ENCODE measurements around the gene ROS1.

DNA sequence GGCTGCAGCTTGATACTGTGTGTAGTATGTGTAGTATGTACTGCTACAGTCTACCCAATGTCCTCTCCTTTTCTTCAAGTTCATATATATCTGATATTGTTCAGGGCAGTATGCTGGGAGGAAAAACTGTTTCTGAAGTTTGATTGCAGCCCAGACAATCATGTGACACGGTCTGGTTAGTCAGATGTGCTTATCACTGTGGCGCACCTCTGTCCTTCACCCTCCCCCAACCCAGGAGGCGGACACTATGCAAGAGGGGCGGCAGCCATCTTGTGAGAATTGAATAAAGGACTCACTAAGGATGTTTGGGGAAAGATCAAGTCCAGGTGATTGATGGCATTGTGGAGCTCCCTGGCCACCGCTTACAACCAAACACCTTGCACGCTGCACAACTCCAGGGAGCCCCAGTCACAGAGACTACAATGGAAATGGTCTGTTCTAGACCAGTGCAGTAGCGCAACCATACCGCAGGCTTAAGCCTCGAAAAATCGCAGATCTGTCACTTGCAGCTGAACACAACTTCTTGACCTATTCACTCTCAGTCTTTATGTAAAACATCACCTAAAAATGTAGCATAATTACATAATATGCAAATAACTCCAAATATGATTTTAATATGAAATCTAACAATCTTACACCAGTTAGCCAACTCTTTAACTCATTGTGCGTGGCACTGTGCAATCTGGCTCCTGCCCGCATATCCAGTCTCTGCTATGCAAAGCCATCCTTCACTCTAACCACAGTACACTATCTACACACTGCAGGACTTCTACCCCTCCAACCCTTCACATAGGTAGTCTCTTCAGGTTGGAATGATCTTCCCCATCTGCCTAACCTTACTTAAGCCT, 81.1 kb downstream of the ROS1 start:
- TF ChIP-seq, protein P1, sequence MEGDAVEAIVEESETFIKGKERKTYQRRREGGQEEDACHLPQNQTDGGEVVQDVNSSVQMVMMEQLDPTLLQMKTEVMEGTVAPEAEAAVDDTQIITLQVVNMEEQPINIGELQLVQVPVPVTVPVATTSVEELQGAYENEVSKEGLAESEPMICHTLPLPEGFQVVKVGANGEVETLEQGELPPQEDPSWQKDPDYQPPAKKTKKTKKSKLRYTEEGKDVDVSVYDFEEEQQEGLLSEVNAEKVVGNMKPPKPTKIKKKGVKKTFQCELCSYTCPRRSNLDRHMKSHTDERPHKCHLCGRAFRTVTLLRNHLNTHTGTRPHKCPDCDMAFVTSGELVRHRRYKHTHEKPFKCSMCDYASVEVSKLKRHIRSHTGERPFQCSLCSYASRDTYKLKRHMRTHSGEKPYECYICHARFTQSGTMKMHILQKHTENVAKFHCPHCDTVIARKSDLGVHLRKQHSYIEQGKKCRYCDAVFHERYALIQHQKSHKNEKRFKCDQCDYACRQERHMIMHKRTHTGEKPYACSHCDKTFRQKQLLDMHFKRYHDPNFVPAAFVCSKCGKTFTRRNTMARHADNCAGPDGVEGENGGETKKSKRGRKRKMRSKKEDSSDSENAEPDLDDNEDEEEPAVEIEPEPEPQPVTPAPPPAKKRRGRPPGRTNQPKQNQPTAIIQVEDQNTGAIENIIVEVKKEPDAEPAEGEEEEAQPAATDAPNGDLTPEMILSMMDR (IDR thresholded peaks at IDR 0.05): no peak
- TF ChIP-seq POLR2A (IDR thresholded peaks at IDR 0.05): no peak
